Islet precursor cell (in vitro differentiated cells): ENCODE measurements around the gene GOLGA8M.
"Not testable (repeated sequence)": the region's sequence is repeated elsewhere in the genome, so short reads cannot be mapped to it uniquely, and the experiment has no call there.

ENCODE experiments used
- DNase-seq: peaks from one replicate; pipeline ENCODE4 v3.0.0-alpha.2; 2018

Gene GOLGA8M, protein sequence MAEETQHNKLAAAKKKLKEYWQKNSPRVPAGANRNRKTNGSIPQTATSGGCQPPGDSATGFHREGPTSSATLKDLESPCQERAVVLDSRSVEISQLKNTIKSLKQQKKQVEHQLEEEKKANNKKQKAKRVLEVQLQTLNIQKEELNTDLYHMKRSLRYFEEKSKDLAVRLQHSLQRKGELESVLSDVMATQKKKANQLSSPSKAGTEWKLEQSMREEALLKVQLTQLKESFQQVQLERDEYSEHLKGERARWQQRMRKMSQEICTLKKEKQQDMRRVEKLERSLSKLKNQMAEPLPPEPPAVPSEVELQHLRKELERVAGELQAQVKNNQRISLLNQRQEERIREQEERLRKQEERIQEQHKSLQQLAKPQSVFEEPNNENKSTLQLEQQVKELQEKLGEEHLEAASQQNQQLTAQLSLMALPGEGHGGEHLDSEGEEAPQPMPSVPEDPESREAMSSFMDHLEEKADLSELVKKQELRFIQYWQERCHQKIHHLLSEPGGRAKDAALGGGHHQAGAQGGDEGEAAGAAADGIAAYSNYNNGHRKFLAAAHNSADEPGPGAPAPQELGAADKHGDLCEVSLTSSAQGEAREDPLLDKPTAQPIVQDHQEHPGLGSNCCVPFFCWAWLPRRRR

DNA sequence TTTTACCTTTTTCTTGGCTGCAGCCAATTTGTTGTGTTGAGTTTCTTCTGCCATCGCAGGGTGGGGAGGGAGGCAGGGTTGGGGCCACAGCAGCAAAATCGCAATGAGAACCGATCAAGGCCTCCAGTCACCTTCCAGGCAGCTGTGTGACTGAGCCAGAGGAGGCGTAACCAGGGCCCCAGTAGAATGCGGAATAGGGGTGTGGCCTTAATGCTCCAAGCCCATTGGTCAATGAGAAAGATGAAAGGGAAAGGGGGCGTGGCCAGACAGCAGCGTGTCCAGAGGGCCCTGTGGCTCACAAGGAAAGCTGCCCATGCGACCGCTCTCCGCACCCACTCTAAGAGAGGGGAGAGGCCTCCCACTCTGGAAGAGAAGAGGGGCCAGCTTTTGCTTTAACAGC lies at the start of gene GOLGA8M:
GOLGA8M (minus strand) TSS at position 152 of the 400 bp plus-strand sequence; CDS start at position 54, 98 bp downstream.
- not testable (repeated sequence) for DNase-seq

DNA sequence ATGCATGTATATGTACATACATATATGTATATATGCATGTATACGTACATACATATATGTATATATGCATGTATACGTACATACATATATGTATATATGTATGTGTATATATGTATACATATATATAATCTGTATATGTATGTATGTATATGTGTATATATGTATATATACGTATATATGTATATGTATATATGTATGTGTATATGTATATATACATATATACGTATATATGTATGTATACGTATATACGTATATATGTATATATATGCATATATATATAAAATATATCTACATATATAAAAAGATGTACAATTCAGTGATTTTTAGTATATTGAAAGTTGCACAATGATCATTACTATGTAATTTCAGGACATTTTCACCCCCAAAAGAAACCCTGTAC lies 30.7 kb upstream of the GOLGA8M start:
- not testable (repeated sequence) for DNase-seq

DNA sequence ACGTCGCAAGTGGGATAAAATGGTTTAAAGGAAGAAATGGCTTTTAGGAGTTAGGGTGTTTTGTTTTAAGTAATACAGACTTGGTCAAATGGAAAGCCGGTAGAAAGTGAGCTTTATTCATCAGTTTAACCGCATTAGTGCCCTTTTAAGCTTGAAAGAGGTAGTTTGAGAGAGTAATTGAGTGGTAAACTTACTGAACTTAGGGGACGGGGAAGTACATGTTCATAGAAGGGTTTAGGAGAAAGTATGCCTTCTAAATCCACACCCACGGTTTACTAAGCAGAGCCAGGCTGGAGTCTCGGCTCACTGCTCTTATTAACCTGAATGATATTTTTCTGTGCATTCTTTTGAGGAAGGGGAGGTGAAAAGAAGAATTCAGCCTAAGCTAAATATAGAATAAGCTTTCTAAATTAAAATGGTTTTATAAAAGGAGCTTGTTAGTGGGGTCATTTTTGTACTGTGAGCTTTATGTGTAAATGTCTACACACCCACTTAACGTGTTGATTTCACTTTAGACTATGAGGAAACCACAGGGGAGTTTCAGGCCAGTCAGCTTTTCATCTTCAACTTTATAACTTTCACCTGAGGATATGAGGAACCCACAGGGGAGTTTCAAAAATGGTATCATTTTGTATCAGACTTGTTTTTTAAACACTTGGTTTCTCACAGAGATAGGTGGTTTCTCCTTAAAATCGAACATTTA lies 26.5 kb upstream of the GOLGA8M start:
- DNase-seq: not testable (repeated sequence)

DNA sequence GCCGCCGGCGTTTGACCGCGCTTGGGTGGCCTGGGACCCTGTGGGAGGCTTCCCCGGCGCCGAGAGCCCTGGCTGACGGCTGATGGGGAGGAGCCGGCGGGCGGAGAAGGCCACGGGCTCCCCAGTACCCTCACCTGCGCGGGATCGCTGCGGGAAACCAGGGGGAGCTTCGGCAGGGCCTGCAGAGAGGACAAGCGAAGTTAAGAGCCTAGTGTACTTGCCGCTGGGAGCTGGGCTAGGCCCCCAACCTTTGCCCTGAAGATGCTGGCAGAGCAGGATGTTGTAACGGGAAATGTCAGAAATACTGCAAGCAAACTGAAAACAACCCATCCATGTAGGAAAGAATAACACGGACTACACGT lies 26.0 kb upstream of the GOLGA8M start:
- not testable (repeated sequence) for DNase-seq

DNA sequence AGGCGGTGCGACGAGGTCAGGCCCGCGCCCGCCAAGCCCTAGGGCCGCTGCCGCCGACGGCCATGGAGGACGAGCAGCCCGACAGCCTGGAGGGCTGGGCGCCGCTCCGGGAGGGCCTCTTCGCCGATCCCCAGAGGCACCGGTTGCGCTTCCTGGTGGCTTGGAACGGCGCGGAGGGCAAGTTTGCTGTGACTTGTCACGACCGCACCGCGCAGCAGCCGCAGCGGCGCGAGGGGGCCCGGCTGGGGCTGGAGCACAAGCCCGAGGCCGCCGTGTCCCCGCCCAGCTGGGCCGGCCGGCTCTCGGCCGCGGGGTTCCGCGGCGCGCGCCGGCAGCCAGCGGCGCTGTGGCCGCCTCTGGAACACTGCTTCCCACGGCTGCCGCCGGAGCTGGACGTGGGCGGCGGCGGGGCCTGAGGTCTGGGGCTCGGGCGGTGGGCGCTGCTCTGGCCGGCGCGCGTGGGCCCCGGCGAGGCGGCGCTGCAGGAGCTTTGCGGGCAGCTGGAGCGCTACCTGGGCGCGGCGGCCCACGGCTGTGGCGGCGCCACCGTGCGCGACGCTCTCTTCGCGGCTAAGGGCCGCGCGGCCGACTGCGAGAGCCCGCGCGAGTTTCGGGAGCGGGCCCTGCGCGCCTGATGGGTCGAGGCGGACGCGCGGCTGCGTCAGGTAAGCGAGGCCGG lies 25.4 kb upstream of the GOLGA8M start:
- DNase-seq: peak; percentile 70

DNA sequence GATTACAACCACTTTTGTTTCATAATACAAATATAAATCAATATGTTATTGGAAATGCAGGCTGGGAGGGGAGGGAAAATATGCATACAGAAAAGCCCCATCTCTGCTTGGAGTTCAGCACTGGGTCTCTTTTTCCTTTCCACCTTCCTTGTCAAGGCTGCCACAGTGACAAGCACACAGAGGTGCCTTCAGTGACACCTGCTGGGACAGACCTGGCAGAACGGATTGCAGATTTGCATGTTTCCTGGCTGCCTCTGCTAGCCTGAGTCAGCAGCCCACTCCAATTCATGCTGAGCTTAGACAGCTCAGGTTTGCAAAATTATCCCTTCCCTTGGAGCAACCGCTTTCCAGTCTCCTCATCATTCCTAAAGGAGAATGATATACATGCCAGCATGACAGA lies 15.8 kb upstream of the GOLGA8M start:
- DNase-seq: peak; percentile 57

DNA sequence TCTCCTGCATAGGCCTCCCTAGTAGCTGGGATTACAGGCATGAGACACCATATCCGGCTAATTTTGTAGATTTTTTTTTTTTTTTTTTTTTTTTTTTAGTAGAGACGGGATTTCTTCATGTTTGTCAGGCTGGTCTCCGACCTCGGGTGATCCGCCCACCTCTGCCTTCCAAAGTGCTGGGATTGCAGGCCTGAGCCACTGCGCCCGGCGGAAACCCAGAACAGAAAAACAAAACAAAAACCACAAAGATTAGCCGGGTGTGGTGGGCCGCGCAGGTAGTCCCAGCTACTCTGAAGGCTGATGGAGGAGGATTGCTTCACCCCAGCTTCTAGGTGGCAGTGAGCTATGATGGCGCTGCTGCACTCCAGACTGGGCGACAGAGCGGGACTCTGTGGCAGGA lies 14.8 kb upstream of the GOLGA8M start:
- not testable (repeated sequence) for DNase-seq

DNA sequence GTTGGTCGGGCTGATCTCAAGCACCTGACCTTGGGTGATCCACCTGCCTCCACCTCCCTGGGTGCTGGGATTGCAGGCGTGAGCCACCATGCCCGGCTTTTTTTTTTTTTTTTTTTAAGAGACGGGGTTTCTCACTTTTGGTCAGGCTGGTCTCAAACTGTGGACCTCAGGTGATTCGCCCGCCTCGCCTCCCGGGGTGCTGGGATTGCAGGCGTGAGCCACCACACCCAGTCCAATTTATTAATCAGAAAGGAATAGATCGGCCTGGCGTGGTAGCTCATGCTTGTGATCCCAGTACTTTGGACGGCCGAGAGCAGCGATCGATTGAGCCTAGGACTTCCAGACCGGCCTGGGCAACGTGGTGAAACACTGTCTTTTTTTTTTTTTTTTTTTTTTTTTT lies 13.9 kb upstream of the GOLGA8M start:
- DNase-seq: no peak

DNA sequence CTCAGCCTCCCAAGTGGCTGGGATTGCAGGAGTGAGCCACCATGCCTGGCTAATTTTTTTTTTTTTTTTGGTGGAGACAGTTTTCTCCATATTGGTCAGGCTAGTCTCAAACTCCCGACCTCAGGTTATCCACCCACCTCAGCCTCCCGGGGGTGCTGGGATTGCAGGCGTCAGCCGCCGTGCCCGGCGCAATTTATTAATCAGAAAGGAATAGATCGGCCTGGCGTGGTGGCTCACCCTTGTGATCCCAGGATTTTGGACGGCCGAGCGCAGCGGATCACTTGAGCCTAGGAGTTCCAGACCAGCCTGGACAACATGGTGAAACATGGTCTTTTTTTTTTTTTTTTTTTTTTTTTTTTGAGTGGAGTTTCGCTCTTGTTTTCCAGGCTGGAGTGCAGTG lies 13.3 kb upstream of the GOLGA8M start:
- DNase-seq: no peak

DNA sequence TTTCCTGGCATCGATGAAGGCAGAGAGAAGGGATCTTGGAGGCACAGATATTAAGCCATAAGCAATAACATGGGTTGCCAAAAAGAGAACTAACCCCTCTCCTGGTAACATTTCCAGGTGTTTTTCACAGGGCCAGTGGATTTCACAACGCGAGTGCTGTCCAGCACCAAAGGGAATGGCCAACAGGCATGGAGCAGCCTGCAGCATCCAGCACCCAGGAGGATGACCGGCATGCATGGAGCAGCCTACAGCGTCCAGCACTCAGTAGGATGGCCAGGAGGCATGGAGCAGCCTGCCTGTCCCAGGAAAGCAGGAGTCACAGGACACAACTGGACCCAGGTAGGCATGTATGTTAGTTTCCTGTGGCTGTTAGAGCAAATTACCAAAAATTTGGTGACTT lies 11.8 kb upstream of the GOLGA8M start:
- DNase-seq: peak; percentile 46

DNA sequence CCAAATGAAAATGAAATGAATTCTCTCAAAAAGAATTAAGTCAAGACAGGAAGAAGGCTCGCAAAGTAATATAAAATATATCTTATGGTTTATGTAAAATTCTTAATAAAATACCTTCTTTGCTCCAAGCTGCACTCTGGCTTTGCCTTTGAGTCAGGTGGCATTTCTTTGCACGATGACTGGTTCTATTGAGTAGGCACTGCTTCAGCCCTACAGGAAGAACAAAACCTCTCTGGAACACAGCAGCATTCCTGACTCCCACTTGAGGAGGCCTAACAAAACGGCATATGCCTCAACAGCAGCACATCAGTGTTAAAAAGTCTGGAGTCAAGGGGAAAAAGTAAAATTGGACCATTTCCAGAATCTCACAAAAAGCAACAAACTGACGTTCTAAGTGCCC lies 7.4 kb upstream of the GOLGA8M start:
- not testable (repeated sequence) for DNase-seq

DNA sequence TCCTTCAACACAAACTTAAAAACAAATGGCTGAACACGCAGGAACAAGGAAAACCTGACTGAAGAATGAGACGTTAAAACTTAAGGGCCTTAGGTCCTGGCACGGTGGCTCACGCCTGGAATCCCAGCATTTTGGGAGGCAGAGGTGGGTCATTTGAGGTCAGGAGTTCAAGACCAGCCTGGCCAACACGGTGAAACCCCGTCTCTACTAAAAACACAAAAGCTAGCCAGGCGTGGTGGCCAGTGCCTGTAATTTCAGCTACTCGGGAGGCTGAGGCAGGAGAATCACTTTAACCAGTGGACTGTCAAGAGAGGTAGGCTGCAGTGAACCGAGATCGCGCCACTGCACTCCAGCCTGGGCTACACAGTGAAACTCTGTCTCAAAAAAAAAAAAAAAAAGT lies 6.4 kb upstream of the GOLGA8M start:
- DNase-seq: not testable (repeated sequence)

DNA sequence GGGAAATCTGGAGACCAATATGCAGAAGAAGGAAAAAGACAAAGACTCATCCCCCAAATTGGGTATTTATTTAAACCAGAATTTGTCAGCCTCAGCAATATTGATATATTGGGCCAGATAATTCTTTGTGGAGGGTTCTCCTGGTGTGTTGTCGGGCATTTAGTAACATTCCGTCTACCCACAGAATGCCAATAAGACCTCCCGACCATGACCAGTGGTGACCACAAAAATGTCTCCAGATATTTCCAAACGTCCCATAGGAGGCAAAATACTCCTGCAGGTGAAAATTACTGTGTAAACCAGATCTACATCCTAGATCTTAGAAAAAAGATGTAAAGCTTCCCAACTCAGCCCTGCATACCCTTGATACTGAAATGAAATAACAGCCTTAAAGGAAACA lies 2.0 kb upstream of the GOLGA8M start:
- DNase-seq: peak; percentile 49

DNA sequence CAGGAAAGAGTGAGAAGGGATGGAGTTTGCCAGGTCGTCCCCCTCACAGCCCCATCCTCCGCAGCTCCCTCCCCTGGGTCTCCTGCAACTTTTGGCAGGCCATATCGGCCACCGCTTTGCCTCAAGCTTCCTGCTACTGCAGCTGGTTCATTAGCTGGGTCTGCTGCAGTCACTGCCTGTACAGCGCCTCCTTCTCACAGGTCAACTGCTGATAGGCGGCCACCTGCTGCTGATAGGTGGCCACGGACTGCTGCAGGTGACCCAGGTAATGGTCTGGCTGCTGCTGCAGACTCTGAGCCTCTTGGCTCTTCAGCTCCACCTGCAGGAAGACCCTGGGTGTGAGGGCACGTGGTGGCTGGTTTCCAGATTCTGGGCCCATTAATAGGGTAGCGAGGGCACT lies 8.3 kb downstream of the GOLGA8M start:
- DNase-seq: peak; percentile 47

DNA sequence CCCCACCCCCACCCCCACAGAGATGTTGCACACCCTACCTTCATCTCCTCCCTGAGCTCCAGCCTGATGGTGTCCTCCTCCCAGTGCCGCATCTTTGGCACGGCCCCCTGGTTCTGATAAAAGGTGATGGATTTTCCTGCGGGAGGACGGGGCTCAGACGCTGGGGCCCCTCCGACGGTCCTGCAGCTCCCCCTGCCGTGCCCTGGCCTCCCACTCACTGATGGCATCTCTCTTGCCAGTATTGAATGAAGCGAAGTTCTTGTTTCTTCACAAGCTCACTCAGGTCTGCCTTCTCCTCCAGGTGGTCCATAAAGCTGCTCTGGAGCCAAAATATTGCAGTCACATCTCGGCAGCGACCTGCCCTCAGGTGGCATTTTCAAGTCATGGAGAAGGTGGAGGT lies 9.8 kb downstream of the GOLGA8M start:
- not testable (repeated sequence) for DNase-seq

DNA sequence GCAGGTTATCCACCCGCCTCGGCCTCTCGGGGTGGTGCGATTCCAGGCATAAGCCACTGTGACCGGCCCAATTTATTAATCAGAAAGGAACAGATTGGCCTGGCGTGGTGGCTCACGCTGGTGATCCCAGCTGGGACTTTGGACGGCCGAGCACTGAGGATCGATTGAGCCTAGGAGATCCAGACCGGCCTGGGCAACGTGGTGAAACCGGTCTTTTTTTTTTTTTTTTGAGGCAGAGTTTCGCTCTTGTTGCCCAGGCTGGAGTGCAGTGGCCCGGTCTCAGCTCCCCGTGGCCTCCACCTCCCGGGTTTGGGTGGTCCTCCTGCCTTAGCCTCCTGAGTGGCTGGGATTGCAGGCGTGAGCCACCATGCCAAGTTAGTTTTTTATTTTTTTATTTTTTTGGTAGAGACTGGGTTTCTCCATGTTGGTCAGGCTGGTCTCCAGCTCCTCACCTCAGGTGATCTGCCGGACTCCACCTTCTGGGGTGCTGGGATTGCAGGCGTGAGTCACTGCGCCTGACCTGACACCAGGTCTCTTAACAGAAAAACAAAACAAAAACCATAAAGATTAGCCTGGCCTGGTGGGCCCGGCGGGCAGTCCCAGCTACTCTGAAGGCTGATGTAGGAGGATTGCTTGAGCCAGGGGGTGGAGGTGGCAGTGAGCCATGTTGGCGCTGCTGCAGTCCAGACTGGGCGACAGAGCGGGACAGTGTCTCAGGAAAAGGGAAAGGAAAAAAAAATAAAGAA lies 18.0 kb downstream of the GOLGA8M start:
- peak; percentile 32 for DNase-seq

DNA sequence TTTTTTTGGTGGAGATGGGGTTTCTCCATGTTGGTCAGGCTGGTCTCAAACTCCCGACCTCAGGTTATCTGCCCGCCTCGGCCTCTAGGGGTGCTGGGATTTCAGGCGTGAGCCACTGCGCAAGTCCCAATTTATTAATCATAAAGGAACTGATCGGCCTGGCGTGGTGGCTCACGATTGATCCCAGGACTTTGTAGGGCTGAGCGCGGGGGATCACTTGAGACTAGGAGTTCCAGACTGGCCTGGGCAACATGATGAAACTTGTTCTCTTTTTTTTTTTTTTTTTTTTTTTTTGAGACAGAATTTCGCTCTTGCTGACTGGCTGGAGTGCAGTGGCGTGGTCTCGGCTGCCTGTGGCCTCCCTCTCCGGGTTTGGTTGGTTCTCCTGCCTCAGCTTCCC lies 19.2 kb downstream of the GOLGA8M start:
- DNase-seq: peak; percentile 35

DNA sequence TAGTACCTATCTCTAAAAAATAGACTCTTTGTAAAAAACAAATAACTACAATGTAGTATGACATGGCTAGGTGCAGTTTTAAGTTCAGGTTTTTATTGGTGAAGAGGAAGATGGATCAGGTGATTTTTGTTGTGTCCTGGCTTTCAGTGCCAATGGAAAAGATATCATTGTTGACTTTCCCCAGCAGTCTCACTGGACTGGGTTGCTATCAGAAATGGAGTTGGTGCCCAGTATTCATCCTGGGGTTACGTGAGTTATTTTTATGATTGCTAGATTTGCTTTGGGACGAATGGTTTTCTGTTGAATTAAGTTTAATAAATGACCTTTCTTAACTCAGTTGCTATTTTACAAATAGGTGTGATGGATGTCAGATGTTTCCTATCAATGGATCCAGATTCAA lies 38.7 kb downstream of the GOLGA8M start:
- DNase-seq: not testable (repeated sequence)

DNA sequence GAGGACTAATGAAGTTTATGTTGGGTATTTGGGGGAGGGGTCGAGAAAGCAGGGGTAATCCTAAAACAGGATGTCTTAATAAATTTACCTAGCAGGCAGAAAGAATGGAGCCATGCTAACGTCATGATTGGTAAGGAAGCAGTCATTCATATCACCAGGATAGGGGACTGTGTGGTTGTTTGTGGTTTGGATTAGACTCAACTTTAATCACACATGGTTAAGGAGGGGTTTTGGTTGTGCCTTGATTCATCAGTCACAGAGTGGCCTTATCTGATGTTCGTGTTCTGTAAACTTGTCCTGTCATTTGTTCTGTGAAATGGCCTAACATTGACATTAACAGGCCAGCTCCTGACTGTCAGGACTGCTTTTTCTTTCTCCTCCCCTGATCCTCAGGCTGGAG lies 40.1 kb downstream of the GOLGA8M start:
- DNase-seq: not testable (repeated sequence)

DNA sequence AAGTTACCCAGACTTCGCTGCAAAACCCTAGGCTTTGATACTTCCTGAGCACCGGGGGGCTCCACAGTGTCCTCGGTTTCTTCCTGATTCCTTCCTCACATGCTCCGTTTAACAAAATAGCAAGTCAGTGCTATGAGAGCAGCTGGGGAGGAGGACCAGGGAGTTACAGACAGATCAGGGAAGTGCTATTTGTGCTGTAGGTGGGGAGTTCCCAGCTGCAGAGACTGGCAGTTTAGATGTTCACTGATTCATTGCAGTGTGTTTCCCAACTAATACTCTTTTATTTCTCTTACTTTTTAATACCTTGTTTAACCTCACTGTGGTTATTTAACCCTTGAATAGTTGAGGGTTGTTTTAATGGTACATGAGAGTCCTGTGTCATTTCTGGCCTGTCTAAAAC lies 45.8 kb downstream of the GOLGA8M start:
- not testable (repeated sequence) for DNase-seq

DNA sequence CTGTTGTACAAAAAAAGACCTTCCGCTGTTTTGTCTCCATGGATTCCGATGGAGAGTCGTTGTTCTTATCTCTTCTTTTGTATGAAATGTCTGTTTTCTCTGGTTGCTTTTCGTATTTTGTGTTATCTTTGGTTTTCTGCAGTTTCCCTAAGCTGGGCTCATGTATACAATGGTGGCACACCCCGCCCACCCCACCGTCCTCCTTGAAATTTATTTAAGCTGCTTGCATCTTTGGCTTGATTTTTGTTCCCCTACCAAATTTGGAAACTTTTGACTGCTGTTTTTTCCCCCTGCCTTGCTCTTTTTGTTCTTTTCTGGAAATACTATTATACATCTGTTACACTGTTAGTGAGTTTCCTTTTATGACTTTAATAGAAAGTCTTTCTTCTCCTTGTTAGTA lies 47.6 kb downstream of the GOLGA8M start:
- not testable (repeated sequence) for DNase-seq

DNA sequence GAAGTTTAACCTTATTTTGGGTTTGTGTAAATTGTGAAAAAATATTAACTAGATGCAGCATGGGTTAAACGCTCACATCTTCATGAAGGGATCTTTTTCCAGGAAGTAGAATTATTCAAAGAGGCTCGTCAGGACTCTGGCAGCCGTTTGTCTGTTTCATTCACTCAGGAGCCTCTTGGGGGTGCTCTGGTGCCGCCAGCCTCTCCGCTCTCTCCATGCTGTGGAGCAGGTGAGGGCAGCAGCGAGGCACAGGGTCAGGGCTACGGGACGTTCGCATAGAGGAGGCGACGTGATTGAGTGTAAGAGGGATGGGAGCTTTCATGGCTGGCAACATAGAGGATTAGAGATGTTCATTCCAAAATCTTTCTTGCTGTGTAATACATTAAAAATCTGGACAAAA lies 48.5 kb downstream of the GOLGA8M start:
- DNase-seq: not testable (repeated sequence)
